HEK293 (cell line): ENCODE measurements around the gene EPB41L2.

ENCODE experiments used
- ZNF223 ChIP-seq: fragments of 450-650 bp; formaldehyde crosslinking; IDR thresholded peaks from 2 replicates; pipeline ENCODE4 v1.5.1; 2016; ENCODE audit warnings: missing biosample characterization, missing genetic modification characterization
- ZNF239 ChIP-seq: fragments of 450-650 bp; formaldehyde crosslinking; IDR thresholded peaks from 2 replicates; pipeline ENCODE4 v1.5.1; 2016; ENCODE audit warnings: missing biosample characterization, missing genetic modification characterization
- ZNF548 ChIP-seq: fragments of 450-650 bp; formaldehyde crosslinking; IDR thresholded peaks from 2 replicates; pipeline ENCODE4 v1.5.1; 2016; ENCODE audit warnings: missing biosample characterization, missing genetic modification characterization
- ZNF776 ChIP-seq: fragments of 450-650 bp; formaldehyde crosslinking; IDR thresholded peaks from 2 replicates; pipeline ENCODE4 v1.5.0; 2017; ENCODE audit warnings: missing biosample characterization, missing genetic modification characterization, borderline replicate concordance
- TF ChIP-seq, protein P1 (sequence below): fragments of 450-650 bp; formaldehyde crosslinking; IDR thresholded peaks from 2 replicates; pipeline ENCODE4 v1.5.1; 2016; ENCODE audit warnings: missing biosample characterization, missing genetic modification characterization
- TF ChIP-seq, protein P2 (sequence below): fragments of 450-650 bp; formaldehyde crosslinking; IDR thresholded peaks from 2 replicates; pipeline ENCODE4 v1.5.1; 2016; ENCODE audit warnings: missing biosample characterization, missing genetic modification characterization

DNA sequence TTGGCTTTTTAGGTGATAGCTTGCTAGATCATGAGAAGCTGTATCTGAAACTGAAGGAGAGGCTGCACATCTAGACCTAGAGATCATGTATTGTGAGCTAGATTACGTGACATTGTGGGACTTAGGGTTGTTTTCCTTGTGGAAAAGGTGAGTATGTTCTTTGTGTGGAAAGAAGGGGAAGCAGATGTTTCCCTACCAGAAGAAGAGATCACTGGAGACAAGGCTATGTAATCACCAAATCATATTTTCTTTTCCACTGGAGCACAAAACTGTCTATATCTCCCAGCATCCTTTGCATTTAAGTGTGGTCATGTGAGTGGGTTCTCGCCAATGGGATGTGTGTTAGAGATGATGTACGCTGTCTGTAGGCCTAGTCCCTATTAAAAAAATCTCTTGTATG, 7.0 kb upstream of the EPB41L2 start:
- TF ChIP-seq, protein P1, sequence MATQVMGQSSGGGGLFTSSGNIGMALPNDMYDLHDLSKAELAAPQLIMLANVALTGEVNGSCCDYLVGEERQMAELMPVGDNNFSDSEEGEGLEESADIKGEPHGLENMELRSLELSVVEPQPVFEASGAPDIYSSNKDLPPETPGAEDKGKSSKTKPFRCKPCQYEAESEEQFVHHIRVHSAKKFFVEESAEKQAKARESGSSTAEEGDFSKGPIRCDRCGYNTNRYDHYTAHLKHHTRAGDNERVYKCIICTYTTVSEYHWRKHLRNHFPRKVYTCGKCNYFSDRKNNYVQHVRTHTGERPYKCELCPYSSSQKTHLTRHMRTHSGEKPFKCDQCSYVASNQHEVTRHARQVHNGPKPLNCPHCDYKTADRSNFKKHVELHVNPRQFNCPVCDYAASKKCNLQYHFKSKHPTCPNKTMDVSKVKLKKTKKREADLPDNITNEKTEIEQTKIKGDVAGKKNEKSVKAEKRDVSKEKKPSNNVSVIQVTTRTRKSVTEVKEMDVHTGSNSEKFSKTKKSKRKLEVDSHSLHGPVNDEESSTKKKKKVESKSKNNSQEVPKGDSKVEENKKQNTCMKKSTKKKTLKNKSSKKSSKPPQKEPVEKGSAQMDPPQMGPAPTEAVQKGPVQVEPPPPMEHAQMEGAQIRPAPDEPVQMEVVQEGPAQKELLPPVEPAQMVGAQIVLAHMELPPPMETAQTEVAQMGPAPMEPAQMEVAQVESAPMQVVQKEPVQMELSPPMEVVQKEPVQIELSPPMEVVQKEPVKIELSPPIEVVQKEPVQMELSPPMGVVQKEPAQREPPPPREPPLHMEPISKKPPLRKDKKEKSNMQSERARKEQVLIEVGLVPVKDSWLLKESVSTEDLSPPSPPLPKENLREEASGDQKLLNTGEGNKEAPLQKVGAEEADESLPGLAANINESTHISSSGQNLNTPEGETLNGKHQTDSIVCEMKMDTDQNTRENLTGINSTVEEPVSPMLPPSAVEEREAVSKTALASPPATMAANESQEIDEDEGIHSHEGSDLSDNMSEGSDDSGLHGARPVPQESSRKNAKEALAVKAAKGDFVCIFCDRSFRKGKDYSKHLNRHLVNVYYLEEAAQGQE = no peak
- TF ChIP-seq, protein P2, sequence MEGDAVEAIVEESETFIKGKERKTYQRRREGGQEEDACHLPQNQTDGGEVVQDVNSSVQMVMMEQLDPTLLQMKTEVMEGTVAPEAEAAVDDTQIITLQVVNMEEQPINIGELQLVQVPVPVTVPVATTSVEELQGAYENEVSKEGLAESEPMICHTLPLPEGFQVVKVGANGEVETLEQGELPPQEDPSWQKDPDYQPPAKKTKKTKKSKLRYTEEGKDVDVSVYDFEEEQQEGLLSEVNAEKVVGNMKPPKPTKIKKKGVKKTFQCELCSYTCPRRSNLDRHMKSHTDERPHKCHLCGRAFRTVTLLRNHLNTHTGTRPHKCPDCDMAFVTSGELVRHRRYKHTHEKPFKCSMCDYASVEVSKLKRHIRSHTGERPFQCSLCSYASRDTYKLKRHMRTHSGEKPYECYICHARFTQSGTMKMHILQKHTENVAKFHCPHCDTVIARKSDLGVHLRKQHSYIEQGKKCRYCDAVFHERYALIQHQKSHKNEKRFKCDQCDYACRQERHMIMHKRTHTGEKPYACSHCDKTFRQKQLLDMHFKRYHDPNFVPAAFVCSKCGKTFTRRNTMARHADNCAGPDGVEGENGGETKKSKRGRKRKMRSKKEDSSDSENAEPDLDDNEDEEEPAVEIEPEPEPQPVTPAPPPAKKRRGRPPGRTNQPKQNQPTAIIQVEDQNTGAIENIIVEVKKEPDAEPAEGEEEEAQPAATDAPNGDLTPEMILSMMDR (tag by site-specific recombination) = no peak
- TF ChIP-seq ZNF239 (tag by site-specific recombination) (no peak), ZNF776 (tag by site-specific recombination) (no peak), ZNF223 (tag by site-specific recombination) (no peak), ZNF548 (tag by site-specific recombination) (no peak)
